Measurements from ENCODE around the gene KLHL40.

DNA sequence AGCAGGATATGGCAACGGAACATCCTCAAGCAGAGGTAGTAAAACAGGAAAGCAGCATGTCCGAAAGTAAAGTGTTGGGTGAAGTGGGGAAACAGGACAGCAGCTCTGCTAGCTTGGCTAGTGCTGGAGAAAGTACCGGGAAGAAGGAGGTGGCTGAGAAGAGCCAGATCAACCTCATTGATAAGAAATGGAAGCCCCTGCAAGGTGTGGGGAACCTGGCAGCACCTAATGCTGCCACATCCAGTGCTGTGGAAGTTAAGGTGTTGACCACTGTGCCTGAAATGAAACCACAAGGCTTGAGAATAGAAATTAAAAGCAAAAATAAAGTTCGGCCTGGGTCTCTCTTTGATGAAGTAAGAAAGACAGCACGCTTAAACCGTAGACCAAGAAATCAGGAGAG lies 46.1 kb upstream of the KLHL40 start:
- TF ChIP-seq, protein P1, sequence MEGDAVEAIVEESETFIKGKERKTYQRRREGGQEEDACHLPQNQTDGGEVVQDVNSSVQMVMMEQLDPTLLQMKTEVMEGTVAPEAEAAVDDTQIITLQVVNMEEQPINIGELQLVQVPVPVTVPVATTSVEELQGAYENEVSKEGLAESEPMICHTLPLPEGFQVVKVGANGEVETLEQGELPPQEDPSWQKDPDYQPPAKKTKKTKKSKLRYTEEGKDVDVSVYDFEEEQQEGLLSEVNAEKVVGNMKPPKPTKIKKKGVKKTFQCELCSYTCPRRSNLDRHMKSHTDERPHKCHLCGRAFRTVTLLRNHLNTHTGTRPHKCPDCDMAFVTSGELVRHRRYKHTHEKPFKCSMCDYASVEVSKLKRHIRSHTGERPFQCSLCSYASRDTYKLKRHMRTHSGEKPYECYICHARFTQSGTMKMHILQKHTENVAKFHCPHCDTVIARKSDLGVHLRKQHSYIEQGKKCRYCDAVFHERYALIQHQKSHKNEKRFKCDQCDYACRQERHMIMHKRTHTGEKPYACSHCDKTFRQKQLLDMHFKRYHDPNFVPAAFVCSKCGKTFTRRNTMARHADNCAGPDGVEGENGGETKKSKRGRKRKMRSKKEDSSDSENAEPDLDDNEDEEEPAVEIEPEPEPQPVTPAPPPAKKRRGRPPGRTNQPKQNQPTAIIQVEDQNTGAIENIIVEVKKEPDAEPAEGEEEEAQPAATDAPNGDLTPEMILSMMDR (IDR thresholded peaks at IDR 0.05) = no peak
- no peak for TF ChIP-seq POLR2A (IDR thresholded peaks at IDR 0.05)

Data from thyroid gland (tissue), 4 donors.